Subcutaneous adipose tissue (tissue), 4 donors: ENCODE results near the gene KCND1. TPM values are rescaled to one million over a fixed set of nuclear protein-coding genes. Genes with fewer than 3 reads are reported as not detected.

Experiments used
- small RNA-seq: library from RNA; depleted of rRNA; stranded (forward); fragments of <200 nt; gene quantifications from one replicate; pipeline ENCODE3, GENCODE V24; 2016
- total RNA-seq, 4 donors: library from RNA; depleted of rRNA; stranded (reverse); fragments of >200 nt; gene quantifications; one replicate each; pipeline ENCODE4 v1.1.0, GENCODE V29; 2016
- TF ChIP-seq, protein P1 (sequence below): fragments of 450-650 bp; IDR thresholded peaks from one replicate; pipeline ENCODE4 v1.5.1; 2016; ENCODE audit warnings: low read depth, mild to moderate bottlenecking, control low read depth, antibody characterized with exemption, moderate library complexity

The KCND1 gene
- total RNA-seq, 4 donors from 2014 or later = 0.49 to 1.7 (median 1.1) TPM

DNA sequence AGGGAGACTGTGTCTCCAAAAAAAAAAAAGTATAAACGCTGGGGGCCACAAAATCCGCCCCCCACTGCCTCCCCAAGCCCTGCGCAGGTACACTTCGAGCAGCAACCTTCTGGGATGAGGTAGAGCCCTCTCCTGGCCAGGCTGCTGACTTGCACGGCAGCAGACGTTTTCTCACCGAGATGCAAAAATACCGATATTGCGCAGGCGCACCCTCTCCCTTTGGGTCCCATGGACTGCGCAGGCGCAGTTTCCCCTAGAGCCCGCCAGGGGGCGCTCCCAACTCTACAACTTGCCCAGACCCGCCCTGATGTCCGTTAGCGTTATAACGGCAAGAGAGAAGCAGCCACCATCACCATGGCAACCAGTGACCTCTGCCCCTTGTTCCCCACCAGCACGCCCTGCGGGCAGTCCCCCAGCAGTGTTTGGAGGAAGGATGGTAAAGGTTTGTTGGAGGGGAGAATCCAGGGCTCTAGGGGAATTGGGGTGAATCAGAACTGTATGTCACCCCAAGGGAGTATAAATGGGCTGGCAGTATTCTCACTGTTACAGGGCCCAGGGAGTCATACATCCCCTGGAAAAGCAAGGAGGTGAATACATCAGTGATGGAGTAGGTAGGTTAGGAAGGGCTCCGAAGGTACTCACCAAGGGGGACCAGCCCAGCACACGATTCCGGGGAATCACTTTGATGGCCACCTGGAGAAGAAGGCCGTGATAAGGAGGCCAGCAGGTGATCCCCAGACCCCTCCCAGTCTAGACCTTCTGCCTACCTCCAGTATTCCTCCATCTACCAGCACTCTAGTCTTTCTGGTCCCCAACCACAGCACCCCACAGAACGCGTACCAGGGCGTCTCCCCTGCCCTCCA lies 54.3 kb downstream of the KCND1 start:
- TF ChIP-seq, protein P1, sequence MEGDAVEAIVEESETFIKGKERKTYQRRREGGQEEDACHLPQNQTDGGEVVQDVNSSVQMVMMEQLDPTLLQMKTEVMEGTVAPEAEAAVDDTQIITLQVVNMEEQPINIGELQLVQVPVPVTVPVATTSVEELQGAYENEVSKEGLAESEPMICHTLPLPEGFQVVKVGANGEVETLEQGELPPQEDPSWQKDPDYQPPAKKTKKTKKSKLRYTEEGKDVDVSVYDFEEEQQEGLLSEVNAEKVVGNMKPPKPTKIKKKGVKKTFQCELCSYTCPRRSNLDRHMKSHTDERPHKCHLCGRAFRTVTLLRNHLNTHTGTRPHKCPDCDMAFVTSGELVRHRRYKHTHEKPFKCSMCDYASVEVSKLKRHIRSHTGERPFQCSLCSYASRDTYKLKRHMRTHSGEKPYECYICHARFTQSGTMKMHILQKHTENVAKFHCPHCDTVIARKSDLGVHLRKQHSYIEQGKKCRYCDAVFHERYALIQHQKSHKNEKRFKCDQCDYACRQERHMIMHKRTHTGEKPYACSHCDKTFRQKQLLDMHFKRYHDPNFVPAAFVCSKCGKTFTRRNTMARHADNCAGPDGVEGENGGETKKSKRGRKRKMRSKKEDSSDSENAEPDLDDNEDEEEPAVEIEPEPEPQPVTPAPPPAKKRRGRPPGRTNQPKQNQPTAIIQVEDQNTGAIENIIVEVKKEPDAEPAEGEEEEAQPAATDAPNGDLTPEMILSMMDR = no peak

DNA sequence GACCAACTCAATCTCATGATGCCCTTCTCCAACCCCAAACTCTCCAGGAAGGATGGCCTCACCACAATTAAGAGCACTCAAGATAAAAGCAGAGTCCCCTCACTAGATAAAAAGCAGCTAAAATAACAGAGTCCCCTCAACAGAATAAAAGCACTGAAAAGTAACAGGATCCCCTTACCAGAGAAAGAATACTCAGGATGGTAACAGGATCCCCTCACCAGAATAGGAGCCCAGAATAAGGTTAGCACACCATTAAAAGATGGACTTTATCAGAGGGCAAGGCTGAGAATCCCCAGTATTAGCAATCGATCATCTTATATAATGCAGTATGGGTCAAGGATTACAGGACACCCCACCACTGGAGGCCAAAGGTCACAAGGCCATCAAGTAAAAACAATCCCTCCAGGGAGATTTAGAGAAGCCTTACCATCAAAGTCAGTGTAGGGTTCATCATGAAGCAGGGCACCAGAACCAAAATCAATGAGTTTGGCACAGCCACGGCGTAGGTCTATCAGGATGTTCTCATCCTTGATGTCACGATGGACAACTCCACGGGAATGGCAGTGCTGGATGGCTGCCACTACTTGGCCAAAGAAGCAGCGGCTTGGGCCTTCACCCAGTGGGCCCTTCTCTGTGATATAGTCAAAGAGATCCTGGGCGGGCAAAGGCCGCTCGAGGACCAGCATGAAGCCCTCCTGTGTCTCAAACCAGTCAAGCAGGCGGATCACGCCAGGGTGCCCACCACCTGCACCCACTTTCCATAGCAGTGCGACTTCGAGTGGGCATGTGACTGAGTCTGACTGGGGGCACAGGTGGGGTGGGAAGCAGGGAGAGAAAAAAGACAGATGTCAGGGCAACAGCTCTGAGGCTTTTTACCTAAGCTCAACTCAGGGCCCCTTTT lies 56.8 kb downstream of the KCND1 start:
- TF ChIP-seq, protein P1 = no peak

DNA sequence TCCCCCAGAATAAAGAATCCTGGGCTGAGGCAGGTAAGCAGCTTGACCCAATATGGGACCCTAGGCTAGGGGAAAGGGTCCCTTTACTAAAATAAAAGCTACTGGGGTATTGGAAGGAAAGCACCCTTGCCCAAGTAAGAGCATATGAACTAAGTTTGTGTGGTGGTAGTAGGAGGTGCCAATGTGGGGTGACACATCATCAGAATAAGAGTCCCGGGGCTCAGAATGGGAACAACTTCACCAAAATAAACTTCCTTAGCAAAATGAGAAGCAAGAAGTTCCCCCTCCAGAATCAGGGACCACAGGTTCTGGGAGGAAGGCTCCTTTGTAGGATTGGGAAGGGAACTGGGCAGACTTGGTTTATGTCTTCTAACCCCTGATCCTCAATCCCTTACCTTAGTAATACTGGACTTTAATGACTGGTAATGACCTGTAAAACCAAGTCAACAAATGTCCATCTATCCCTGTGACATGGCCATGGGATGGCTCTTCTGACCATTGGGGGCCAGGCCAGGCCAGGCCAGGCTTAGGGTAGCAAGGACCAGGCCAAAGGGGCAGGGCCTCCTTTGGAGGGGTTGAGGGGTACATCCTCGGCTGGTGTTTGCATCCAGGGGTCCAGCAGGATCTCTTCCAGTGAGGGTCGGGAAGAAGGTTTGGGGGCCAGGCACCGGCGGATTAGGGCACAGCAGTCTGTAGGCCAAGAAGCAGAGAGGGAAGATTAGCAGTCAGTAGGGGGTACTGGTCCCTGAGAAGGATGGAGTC lies 57.9 kb downstream of the KCND1 start:
- TF ChIP-seq, protein P1 = no peak

DNA sequence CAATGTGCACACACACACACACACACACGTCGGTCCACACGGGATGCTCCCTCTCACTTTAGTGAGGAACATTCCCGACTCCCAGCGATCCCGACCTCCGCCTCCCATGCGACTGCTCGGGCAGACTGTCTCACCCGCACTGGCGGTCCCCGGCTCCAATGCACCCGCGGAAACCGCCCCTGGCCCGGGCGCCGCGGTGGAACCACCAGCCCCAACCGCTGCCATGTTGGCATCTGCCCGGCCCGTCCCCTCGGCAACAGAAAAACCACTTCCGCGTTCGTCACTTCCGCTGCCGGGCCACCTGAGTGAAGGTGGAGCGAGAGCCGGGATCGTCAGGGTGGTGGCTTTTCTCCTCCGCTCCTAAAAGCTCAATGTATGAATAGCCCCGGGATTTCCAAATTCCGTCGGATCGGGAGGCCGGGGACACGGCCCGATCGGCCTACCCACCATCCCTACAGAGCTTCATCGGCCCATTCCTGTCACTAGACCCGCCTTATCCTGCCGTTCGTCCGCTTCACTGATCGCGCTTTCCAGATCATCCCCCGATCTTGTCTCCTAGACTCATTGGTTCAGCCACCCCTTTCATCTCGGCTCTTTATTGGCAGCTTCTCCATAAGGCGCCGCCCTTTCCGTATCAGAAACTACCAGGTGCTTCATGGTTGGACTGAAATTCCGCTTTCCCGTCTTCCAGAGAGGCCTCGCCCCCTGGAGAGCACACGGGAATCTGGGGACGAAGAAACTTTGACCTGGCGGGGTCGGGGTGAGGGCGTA lies 60.0 kb downstream of the KCND1 start, which contains the start of gene SLC35A2:
Gene SLC35A2 (minus strand): TSS at position 235 of the 771 bp plus-strand sequence. CDS start 10 bp downstream, at position 225.
- TF ChIP-seq, protein P1 = no peak

Small RNA genes lying within 50 kb of the gene (small RNA-seq; reads per million reads assigned to genes)
- not detected for gene RNU6-722P

Other genes with a start within 250 kb of the KCND1 start
- gene GLOD5, start 210.1 kb downstream of the KCND1 start, total RNA-seq = not detected
- under 1 TPM in 2 of 4 donors, not detected in 2; 0.34 to 0.44 TPM for gene GATA1, start 185.3 kb downstream of the KCND1 start, total RNA-seq
- gene HDAC6, start 169.8 kb downstream of the KCND1 start, total RNA-seq = 10 to 100 TPM; 24.9 to 74.6 (median 59.8) TPM
- gene ERAS, start 145.3 kb downstream of the KCND1 start, total RNA-seq = not detected
- gene PCSK1N, start 136.2 kb downstream of the KCND1 start, total RNA-seq = under 1 TPM in 1 of 4 donors, not detected in 3; 0.44 TPM
- 10 to 100 TPM; 14.3 to 27.3 (median 22.9) TPM for gene TIMM17B, start 74.1 kb downstream of the KCND1 start, total RNA-seq
- 10 to 100 TPM; 41.9 to 53.9 (median 44.3) TPM for gene PQBP1, start 73.9 kb downstream of the KCND1 start, total RNA-seq
- 10 to 100 TPM in 2 of 4 donors, 1 to 10 TPM in 2; 6.6 to 13.9 (median 10.0) TPM for gene SLC35A2, start 60.2 kb downstream of the KCND1 start, total RNA-seq
- gene PIM2, start 52.8 kb downstream of the KCND1 start, total RNA-seq = 10 to 100 TPM in 1 of 4 donors, 1 to 10 TPM in 3; 3.4 to 11.7 (median 5.5) TPM
- gene OTUD5, start 14.2 kb downstream of the KCND1 start, total RNA-seq = 10 to 100 TPM; 24.0 to 47.5 (median 29.9) TPM
- gene GRIPAP1, start 30.4 kb upstream of the KCND1 start, total RNA-seq = 10 to 100 TPM; 20.7 to 46.3 (median 33.4) TPM
- gene TFE3, start 71.5 kb upstream of the KCND1 start, total RNA-seq = 100 to 1,000 TPM in 1 of 4 donors, 10 to 100 TPM in 3; 50.9 to 148 (median 72.8) TPM
- gene CCDC120, start 87.2 kb upstream of the KCND1 start, total RNA-seq = 1 to 10 TPM in 2 of 4 donors, under 1 TPM in 2; 0.44 to 3.1 (median 1.2) TPM
- gene PRAF2, start 102.2 kb upstream of the KCND1 start, total RNA-seq = 10 to 100 TPM in 2 of 4 donors, 1 to 10 TPM in 2; 5.1 to 10.6 (median 9.0) TPM
- 100 to 1,000 TPM in 2 of 4 donors, 10 to 100 TPM in 2; 84.5 to 138 (median 115) TPM for gene WDR45, start 108.0 kb upstream of the KCND1 start, total RNA-seq
- 10 to 100 TPM; 11.9 to 32.0 (median 19.8) TPM for gene GPKOW, start 151.9 kb upstream of the KCND1 start, total RNA-seq
- gene MAGIX, start 190.9 kb upstream of the KCND1 start, total RNA-seq = 1 to 10 TPM in 1 of 4 donors, under 1 TPM in 3; 0.17 to 3.0 (median 0.35) TPM
- gene PLP2, start 200.1 kb upstream of the KCND1 start, total RNA-seq = 10 to 100 TPM; 19.0 to 62.0 (median 37.2) TPM
- 10 to 100 TPM; 10.7 to 19.4 (median 13.8) TPM for gene PRICKLE3, start 214.5 kb upstream of the KCND1 start, total RNA-seq
- gene SYP, start 228.3 kb upstream of the KCND1 start, total RNA-seq = 1 to 10 TPM in 1 of 4 donors, under 1 TPM in 3; 0.16 to 2.4 (median 0.91) TPM